Hematopoietic multipotent progenitor cell treated with erythropoietin and hydrocortisone succinate and interleukin-3 and kit ligand, for 6 days (in vitro differentiated cells): ENCODE measurements around the gene CSTF2T.
"Not testable (repeated sequence)": the region's sequence is repeated elsewhere in the genome, so short reads cannot be mapped to it uniquely, and the experiment has no call there.

Experiments
- DNase-seq: peaks from one replicate; pipeline ENCODE4 v3.0.0-alpha.2; 2015

CSTF2T gene

DNA sequence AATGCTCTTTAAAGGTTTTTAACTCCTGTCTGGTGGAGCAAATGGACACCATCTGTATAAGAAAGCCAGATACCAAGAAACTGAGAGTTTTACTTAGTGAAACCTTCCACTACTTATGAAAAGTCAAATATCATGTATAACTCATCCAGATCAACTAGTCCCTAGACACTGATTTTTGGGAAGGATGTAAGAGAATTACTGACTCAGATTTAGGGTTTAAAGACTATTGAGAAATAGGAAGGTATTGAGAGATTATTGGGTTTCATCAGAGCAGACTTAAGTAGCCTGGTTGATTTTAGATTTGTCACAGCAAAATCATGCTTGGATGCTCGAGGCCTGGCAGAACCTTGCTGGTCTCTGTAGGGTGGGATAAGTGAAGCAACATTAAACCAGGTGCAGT, 3.1 kb downstream of the CSTF2T start:
- no peak for DNase-seq

DNA sequence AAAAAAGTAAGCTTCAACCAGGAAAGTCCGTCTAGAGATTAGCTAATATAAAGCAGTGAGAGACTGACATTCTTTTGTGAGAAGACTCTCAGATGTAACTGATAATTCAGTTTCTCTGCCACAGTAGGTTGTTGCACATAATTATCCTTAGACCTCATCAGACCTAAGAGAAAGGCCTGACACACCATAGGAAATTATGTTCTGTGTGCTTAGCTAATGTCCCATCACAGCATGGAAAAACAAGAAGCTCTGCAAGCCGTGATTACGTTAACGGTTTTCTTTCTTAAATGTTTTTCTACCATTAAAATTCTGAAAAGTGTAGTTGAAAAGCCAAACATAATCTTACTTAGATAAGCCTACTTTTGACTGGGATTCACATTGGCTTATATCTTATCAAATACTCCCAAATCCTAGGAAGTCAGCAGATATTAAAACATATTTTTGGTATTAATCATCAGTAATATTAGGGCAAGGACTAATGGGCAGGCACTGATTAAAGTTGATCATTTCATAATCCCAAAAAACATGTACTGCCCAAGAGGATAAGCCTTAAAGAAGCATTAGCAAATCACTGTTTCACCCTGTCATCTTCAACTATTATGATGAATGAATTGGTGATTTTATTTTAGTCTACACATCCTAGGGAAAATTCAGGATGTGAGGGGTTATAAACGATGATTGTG, 5.2 kb downstream of the CSTF2T start:
- no peak for DNase-seq

DNA sequence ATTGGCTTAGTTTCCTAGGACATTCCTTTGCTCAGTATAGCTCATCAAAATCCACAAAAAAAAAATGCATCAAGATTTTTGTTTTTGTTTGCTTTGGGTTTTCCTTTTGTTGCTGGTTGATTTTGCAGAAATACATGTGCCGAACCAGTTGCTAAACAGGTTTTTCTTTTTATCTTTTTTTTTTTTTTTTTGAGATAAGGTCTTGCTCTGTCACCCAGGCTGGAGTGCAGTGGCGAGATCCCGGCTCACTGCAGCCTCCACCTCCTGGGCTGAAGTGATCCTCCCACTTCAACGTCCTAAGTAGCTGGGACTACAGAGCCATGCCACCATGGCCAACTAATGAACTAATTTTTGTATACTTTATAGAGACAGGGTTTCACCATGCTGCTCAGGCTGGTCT, 8.3 kb downstream of the CSTF2T start:
- DNase-seq: no peak

DNA sequence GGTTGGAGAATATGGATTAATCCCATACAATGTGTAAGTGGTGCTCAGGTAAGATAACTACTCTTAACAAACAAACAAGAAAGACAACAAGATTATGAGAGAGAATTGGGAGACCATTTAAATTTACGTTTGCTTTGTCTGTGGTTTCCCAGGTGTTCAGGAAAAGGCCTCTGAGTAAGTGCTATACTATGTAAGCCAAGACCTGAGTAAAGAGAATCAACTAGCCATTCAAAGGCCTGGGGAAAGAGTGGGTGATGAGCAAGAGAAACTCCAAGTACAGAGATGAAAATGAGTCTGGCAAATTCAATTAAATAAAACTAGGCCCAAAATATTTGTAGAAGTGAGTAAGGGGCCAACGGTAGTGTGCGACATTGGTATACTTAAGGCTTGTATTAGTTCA, 9.9 kb downstream of the CSTF2T start:
- DNase-seq: no peak

DNA sequence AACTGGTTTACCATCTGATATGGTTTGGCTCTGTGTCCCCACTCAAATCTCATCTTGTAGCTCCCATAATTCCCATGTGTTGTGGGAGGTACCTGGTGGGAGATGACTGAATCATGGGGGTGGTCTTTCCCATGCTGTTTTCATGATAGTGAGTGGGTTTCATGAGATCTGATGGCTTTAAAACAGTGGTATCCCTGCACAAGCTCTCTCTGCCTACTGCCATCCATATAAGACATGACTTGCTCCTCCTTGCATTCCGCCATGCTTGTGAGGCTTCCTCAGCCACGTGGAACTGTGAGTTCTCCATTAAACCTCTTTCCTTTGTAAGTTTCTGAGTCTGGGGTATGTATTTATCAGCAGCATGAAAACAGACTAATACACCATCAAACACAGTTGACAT, 10.6 kb downstream of the CSTF2T start:
- DNase-seq: not testable (repeated sequence)

- DNase-seq: no peak
These were observed 12.1 kb downstream of the CSTF2T start for GRCh38 chr10:51687296-51687695.

DNA sequence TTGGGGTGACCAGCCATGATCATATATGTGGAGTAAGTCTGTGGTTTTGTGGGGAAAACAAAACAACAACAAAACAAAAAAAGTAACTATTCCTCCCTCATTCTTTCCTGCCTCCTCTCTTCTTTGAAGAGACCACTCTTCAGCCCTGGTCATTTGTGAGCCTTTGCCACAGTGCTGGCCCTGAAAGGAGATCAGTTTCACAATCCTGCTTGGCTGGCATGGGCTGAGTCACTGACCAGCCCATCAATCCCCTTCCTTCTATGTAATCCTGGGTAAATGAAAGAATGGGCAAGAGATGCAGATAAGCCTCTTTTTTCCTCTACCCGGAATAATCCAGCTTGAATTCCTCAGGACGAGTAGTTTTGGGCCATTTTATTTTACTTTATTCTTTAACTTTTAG, 13.6 kb downstream of the CSTF2T start:
- DNase-seq: no peak

- no peak for DNase-seq
These were observed 16.2 kb downstream of the CSTF2T start for GRCh38 chr10:51683031-51683691.

DNA sequence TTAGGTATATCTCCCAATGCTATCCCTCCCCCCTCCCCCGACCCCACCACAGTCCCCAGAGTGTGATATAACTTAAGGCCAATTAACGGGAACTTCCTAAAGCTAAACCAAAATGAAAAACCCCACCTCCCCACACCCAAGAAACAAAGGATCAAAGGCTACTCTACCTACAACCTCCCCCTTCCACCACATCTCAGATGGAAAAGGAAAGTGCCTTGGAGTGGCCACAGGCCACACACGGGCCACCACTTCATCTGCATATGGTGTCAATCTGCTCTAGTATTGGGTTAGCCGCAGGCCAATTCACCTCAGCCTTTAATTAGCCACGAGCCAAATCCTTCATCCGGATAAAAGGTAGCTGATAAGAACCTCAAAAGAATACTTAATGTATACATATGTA, 19.6 kb downstream of the CSTF2T start:
- no peak for DNase-seq

DNA sequence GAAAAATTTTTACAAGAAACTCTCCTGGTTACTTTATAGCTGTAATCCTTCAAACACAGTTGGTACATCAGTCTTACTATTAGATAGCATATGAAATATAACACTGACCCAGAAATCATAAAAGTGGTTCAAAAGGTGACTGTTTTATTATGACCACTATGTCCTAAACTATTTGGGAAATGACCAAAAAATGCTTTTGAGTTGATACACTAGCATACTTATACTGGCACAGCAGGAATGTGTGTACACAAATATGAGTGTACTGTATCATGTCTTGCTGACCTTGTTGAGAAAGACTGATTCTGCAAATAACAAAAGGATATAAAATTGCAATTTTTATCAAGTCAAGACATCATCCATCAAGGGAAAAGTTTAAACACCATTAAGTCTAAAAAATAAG, 24.3 kb downstream of the CSTF2T start:
- DNase-seq: no peak

DNA sequence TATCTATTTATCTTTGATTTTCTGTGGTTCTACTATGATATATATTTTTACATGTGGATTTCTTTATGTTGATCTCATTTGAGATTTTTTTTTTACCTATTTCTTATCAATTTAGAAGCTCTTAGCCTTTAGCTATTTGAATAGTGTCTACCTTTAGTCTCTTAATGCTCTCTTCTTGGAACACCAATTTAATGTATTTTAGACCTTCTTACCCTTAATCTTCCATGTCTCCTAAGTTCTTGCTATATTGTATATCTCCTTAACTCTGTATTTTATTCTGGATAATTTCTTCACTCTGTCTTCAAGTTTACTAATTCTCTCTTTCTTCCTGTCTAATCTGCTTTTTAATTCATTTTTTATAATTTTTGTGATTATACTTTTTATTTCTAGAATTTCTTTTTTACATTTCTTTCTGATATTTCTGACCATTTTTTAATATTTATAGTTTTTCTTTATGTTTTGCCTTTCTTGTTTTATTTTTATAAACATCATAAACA, 27.3 kb downstream of the CSTF2T start:
- DNase-seq: no peak

GRCh38 chr10:51669041-51669440, 30.4 kb downstream of the CSTF2T start:
- DNase-seq: no peak

- DNase-seq: no peak
These were observed 31.1 kb downstream of the CSTF2T start for GRCh38 chr10:51668336-51668689.

DNA sequence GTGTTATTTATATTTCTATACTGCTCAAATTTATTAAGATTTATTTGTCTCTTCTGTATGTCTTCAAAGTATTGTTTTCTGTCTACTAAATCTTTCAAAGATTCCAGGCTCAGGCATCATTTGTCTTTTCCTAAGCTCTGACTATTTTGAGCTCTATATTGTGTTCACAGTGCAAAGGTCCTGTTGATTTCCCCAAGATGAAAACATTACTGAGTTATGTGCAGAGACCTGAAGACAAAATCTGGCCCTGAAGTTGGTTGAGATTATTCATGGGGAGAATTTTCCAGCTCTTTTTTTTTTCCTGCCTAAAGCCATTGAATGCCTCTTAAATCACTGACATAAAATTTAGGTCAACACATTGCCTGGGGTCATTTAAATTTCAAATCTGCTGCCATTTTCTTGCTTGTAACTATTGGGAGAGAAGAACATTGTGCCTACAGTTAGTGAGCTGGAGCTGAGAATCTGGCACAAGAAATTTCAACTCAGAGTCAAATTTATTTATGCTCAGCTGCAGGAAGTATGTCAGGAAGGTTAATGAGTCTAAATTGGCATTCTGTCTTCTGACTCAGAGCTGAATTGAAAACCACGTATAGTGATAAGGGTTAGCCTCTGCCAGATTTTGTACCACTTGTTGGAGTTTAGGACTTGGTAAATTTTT, 31.6 kb downstream of the CSTF2T start:
- no peak for DNase-seq

DNA sequence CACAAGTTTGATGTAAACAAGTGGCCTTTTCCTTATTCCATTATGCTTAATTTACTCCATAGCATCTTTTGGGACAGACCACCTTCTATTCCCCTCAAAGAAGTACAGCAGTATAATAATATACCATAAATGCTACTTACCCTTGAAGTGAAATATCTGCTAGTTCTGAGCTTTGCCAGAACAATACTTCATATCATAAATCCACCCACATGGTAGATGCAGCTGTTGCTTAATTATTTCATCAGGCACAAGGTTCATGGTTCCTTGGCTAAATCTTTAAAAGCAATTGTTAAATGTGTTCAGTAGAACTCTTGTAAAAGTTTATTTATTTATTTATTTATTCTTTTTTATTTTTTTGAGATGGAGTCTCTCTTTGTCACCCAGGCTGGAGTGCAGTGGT, 32.9 kb downstream of the CSTF2T start:
- DNase-seq: no peak

GRCh38 chr10:51663086-51663485, 36.3 kb downstream of the CSTF2T start:
- DNase-seq: no peak

GRCh38 chr10:51659344-51659743, 40.1 kb downstream of the CSTF2T start:
- no peak for DNase-seq

GRCh38 chr10:51658000-51658399, 41.4 kb downstream of the CSTF2T start:
- DNase-seq: no peak

GRCh38 chr10:51656503-51656902, 42.9 kb downstream of the CSTF2T start:
- peak; percentile 24 for DNase-seq

GRCh38 chr10:51654918-51655317, 44.5 kb downstream of the CSTF2T start:
- no peak for DNase-seq

DNA sequence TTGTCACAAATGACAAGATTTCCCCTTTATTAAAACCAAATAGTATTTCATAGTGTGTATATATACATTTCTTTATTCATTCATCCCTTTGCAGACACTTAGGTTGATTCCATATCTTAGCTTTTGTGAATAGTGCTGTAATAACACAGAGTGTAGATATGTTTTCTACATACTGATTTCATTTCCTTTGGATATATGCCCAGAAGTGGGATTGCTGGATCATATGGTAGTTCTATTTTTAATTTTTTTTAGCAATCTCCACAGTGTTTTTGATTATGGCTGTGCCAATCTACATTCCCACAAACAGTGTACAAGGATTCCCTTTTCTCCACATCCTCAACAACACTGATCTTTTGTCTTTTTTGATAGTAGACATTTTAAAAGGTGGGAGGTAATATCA, 46.4 kb downstream of the CSTF2T start:
- no peak for DNase-seq

DNA sequence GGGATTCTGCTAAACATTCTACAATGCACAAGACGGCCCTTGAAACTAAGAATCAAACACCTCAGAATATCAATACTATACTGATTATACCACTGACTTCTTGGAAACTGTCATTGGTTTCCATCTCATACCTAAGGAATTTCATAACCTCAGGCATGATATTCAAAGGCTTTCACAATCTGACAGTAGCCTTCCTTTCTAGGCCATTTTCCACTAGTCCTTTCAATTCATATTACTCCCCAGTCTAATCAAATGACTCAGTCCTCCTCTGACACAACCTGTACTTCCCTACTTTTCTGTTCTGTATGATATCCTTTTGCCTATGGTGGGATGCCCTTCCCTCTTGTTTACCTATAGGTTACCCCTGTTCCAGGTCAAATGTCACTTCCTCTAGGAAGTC, 48.3 kb downstream of the CSTF2T start:
- DNase-seq: no peak

DNA sequence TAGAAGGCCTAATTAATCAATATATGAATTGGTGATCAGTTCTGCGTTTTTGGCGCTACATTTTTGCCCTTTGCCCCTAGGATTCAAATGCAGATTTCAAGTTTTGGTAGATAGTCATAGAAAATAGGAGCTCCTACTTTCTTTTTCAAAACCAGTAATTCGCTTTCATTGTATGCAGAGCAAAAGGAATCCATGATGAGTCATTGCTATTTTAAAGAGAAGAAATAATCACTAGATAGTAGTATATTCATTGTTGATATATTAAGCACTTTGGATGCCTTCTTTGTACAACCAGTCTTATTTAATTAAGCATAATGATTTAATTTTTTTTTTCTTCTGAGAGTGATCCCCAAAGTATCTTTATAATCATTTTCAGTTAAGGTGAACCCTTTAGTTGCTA, 50.3 kb downstream of the CSTF2T start:
- no peak for DNase-seq
